Measurements from ENCODE around the gene SYNGR1. TPM values are rescaled to one million over a fixed set of nuclear protein-coding genes. Genes with fewer than 3 reads are reported as not detected.

Gene SYNGR1
- total RNA-seq, 4 donors from 2014 or later = 3.9 to 22.0 (median 6.8) TPM

- 77 to 78% methylated on average over 8 of the region's 8 CpGs for WGBS, 2 donors
- no peaks in the 10 kb centered on the region for H3K27me3 ChIP-seq
- no peak for TF ChIP-seq CTCF (IDR thresholded peaks at IDR 0.05)
- TF ChIP-seq POLR2A (IDR thresholded peaks at IDR 0.05) = no peak
- H3K4me1 ChIP-seq = peaks cover 0 to 2% of the 10 kb centered on the region in 2 donors
- intact Hi-C loops (cut with DNase I) = no loop called here
- no peak for DNase-seq
- H3K27ac ChIP-seq = no peak overlapping the region
- H3K9me3 ChIP-seq = no peaks in the 10 kb centered on the region
- H3K4me3 ChIP-seq (replicated peaks in 1 of 3) = no peak overlapping the region
- H3K36me3 ChIP-seq = no peaks in the 10 kb centered on the region
These were observed 5.8 kb upstream of the SYNGR1 start for GRCh38 chr22:39344046-39344390.

- Histone ChIP-seq H3K27me3 (no peaks in the 10 kb centered on the region), H3K4me3 (replicated peaks in 1 of 3) (no peak overlapping the region), H3K27ac (no peak overlapping the region), H3K36me3 (no peaks in the 10 kb centered on the region), H3K9me3 (no peaks in the 10 kb centered on the region), H3K4me1 (peaks cover 0 to 7% of the 10 kb centered on the region in 2 donors)
- TF ChIP-seq POLR2A (IDR thresholded peaks at IDR 0.05) (no peak), CTCF (IDR thresholded peaks at IDR 0.05) (no peak)
- intact Hi-C loops (cut with DNase I) = loop anchor here (5.0 kb wide), 1 partner anchor 182 kb away; no protein-coding TSS in a partner anchor
- 90 to 96% methylated on average over 4 of the region's 4 CpGs for WGBS, 2 donors
- no peak for DNase-seq
These were observed 4.6 kb upstream of the SYNGR1 start for GRCh38 chr22:39345231-39345630.

- H3K27ac ChIP-seq = no peak overlapping the region
- intact Hi-C loops (cut with DNase I) = loop anchor here (5.0 kb wide), 1 partner anchor 178 kb away; no protein-coding TSS in a partner anchor
These were observed 784 bp upstream of the SYNGR1 start for GRCh38 chr22:39348909-39349505.

GRCh38 chr22:39349506-39349966, 255 bp upstream of the SYNGR1 start:
- Histone ChIP-seq H3K27ac (no peak overlapping the region), H3K4me3 (replicated peaks in 1 of 3) (peak overlapping the region in 1 of 3 donors; percentile 68), H3K9me3 (no peaks in the 10 kb centered on the region), H3K4me1 (peaks cover 14 to 17% of the 10 kb centered on the region in 2 donors), H3K27me3 (no peaks in the 10 kb centered on the region), H3K36me3 (no peaks in the 10 kb centered on the region)
- intact Hi-C loops (cut with DNase I) = loop anchor here (5.0 kb wide), 1 partner anchor 178 kb away; no protein-coding TSS in a partner anchor
- 5 to 6% methylated on average over 10 to 11 of the region's 57 CpGs for WGBS, 2 donors
- TF ChIP-seq POLR2A (IDR thresholded peaks at IDR 0.05) (no peak), CTCF (IDR thresholded peaks at IDR 0.05) (no peak)
- peak; percentile 14 to 19 for DNase-seq

More at GRCh38 chr22:39348909-39349505, 784 bp upstream of the SYNGR1 start:
- Histone ChIP-seq H3K27me3 (no peaks in the 10 kb centered on the region), H3K4me3 (replicated peaks in 1 of 3) (peak overlapping the region in 1 of 3 donors; percentile 27), H3K9me3 (no peaks in the 10 kb centered on the region), H3K36me3 (no peaks in the 10 kb centered on the region), H3K4me1 (peaks cover 14 to 17% of the 10 kb centered on the region in 2 donors)
- DNase-seq = no peak
- TF ChIP-seq CTCF (IDR thresholded peaks at IDR 0.05) = no peak
- no peak for TF ChIP-seq POLR2A (IDR thresholded peaks at IDR 0.05)
- WGBS, 2 donors = 30 to 34% methylated on average over 9 to 11 of the region's 11 CpGs

All from thyroid gland (tissue), 4 donors.